ENCODE data around the gene CD209.

DNA sequence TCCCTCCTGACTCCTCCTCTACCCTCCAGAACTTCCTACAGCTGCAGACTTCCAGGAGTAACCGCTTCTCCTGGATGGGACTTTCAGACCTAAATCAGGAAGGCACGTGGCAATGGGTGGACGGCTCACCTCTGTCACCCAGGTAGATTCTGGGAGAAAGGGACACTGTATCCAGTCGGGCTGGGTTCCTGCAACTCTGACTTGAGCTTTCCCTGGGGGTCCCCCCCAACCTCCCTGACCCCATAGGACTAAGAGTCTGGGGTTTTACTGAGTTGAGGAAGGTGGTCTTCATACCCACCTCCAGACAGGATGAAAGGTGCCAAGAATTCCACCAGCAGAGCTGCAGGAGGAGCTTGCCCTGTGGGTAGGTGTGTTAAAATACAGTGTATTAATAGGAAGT, 20.2 kb upstream of the CD209 start:
- no peak for TF ChIP-seq EP300 (IDR thresholded peaks at IDR 0.05; ENCODE audit: borderline replicate concordance)
- TF ChIP-seq TAF1 (IDR thresholded peaks at IDR 0.05; ENCODE audit: low read depth), result no peak
- no peak for TF ChIP-seq CEBPB (IDR thresholded peaks at IDR 0.05)
- TF ChIP-seq USF1 (IDR thresholded peaks at IDR 0.05), result no peak
- TF ChIP-seq CREB1 (IDR thresholded peaks at IDR 0.05; ENCODE audit: low read depth), result no peak
- no peak for TF ChIP-seq RAD21 (IDR thresholded peaks at IDR 0.05; ENCODE audit: low read depth)

Data from Ishikawa (cell line).